Measurements from ENCODE around the gene CPN2.

The CPN2 gene

GRCh38 chr3:194379651-194380050 lies 28.5 kb upstream of the CPN2 start:
- DNase-seq = no peak

DNA sequence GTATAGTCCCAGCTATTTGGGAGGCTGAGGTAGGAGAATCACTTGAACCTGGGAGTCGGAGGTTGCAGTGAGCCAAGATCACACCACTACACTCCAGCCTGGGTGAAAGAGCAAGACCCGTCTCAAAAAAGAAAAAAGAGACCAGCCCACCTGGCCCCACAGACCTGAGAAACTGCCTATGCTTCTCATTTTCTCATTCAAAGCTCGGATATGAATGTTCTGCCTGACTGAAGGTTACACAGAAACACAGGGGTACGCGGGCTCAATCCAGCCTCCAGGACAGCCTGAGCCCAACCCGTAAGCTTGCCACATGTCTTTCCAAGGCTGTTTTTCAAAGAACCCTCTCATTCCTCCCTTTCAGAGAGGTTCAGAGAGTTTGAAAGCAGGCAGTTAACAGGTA lies 28.1 kb upstream of the CPN2 start:
- no peak for DNase-seq

GRCh38 chr3:194377708-194378107 lies 26.6 kb upstream of the CPN2 start:
- no peak for DNase-seq

- DNase-seq = no peak
Observed at GRCh38 chr3:194376241-194376560, 25.1 kb upstream of the CPN2 start.

GRCh38 chr3:194375473-194376240 lies 24.5 kb upstream of the CPN2 start:
- peak; percentile 35 for DNase-seq

- DNase-seq = no peak
Observed at GRCh38 chr3:194374935-194375334, 23.8 kb upstream of the CPN2 start.

GRCh38 chr3:194373899-194374298 lies 22.8 kb upstream of the CPN2 start:
- DNase-seq = no peak

- DNase-seq = no peak
Observed at GRCh38 chr3:194373028-194373427, 21.9 kb upstream of the CPN2 start.

DNA sequence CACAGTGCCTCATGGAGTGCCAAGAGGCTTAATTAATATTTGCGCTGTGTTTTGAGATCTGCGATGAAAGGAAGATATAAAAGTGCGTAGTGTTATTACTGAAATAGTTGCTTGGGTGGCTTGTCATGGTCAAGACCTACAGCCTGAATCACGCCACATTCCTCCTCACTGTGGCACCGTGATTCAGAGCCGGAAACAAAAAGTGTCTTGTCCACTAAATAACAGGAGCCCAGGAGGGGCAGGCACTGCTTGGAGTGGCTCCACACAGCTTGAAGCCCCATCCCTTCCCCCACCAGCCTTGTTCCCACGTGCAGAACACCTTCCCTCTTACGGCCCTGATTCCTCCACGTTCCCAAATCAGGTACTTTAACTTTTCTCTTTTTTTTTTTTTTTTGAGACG lies 19.6 kb upstream of the CPN2 start:
- DNase-seq = no peak

- no peak for DNase-seq
Observed at GRCh38 chr3:194369522-194370279, 18.6 kb upstream of the CPN2 start, which contains the start of gene LRRC15. Gene LRRC15, minus strand, starts transcription at chr3:194369743. Its CDS starts 8,700 bp downstream, at chr3:194361043.

- DNase-seq = no peak
Observed at GRCh38 chr3:194368918-194369317, 17.8 kb upstream of the CPN2 start.

DNA sequence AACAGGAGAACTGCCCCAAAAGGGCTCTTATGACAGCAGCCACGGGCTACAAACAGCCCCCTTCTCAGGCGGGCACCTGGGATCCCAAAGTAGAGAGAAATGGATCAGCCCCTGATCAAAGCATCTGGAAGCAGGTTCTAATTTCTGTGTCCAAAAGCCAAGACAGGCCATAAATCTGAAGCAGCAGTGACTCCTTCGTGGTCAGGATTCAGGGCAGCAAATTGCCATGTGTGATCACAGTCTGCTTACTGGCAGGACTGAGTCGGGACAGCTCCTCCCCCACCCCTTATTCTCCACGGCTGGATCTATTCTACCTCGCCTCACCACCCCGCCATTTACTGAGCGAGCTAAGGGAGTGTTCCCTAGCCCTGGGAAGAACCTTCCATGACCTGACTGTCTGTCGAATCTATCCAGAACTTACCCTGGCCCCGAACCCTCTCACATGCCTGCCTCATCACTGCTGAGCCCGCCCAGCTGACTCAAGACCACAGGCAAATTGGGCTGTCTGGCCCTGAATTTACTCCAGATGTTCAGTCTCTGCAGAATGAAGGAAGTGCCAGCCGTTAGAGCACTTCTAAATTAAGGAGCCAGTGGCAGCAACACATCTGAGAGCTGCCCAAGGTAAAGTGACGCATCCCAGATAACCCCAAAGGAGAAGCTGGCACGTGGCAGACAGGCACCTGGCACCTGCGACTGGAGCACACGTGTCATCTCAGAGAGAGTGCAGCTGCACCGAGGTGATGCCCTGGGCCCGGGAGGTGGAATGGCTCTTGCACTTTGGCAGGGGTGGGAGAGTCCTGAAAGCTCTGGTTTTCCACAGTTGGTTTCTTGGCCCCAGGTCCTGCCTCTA lies 17.1 kb upstream of the CPN2 start:
- no peak for DNase-seq

DNA sequence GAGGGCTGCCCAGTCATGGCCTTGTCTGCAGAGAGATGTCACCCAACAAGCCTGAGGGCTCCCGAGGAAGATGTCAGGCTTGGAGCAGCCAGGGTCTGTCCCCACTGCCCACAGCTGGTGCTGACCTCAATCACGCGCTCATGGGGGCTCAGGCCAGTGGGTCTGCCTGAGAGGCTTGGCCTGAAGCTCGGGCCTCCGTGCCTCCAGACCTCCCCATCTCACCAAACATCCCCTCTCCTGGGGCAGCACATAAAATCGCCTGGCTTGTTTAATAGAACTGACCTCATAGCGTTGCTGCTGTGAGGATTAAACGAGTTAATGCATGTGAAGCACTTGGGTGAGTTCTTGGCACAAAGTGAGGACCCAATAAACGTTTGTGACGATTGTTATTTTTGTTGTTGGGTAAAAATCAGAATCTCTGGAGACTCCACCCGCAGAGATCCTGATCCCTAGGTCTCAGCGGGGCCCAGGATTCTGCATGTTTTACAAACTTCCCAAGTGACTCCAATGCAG lies 14.9 kb upstream of the CPN2 start:
- DNase-seq = no peak

- no peak for DNase-seq
Observed at GRCh38 chr3:194365526-194365925, 14.4 kb upstream of the CPN2 start.

GRCh38 chr3:194364652-194365434 lies 13.7 kb upstream of the CPN2 start:
- no peak for DNase-seq

DNA sequence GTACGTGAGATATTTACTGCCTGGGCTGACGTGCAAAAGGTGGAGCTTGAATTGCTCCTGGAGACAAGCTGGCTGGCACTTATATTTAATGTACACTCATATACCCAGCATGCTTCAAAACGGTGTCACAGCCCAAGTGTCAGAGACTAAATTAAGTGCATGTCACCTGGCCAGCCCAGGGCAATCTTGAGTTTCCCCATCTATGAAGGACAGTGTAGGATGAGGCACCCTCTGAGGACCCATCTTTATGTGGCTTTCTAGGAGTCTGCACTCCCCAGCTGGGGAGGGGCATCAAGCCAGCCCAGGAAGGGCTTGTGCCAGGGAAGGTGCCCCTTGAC lies 13.2 kb upstream of the CPN2 start:
- DNase-seq = no peak

GRCh38 chr3:194360568-194360967 lies 9.4 kb upstream of the CPN2 start:
- DNase-seq = no peak

- DNase-seq = no peak
Observed at GRCh38 chr3:194357681-194358080, 6.6 kb upstream of the CPN2 start.

DNA sequence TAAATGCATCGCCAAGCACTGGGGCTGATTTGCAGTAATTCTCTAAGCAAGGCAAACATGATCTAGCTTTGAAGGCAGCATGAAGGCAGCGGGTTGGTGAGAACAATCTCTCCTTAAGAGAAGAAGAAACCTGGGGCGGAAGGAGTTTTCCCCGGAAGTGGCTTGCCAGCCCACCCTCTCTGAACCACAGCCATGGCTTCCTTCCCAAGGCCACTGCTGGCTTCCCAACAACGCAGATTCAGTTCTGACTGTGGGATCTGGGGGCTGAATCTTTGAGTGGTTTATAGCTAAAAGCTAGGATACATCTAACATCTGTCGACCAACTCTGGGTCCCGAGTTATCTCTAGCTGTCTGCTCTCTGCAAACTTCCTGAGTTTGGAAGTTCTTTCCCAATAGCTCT lies 4.3 kb upstream of the CPN2 start:
- DNase-seq = no peak

DNA sequence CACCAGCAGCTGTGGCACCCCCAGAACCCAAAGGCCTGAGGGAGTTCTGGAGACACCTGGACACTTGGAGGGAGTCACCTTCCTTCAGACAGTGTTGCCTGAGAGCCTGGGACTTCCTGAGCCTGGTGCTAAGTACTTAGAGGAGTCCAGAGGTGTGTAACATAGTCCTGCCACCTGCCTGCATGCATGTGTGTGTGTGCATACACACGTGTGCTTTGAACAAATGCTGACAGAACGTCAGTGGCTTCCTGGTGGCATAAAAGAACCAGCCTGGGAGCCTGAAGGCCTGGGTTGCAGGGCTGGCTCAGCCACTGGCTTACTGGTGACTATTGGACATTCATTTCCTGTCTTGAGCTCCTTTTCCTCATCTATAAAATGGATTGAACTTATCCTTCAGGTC lies 3.2 kb upstream of the CPN2 start:
- no peak for DNase-seq

DNA sequence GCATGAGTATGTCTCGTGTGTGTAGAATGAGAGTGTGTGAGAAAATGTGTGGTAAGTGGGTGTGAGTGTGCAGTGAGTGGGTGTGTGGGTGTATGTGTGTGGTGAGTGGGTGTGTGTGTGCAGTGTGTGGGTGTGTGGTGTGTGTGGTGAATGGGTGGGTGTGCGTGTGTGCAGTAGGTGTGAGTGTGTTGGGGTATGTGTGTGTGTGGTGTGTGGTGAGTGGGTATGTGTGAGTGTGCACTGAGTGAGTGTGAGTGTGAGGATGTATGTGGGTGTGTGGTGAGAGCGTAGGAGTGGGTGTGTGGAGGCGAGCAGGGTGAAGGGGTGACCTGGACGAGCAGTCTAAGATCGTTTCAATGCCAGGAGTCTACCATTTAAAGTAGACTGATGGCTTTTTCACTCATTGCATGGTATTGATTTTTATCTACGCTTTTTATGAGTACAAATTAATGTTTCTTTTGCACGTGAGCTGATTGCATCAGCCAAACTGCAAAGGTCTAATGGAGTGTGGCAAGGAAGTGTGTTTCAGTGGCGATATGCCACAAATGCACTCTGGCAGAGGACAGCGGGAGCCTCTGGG lies 1.6 kb upstream of the CPN2 start:
- no peak for DNase-seq

GRCh38 chr3:194351952-194352536 lies 916 bp upstream of the CPN2 start:
- no peak for DNase-seq
